ENCODE data around the gene PPIP5K1. TPM values are rescaled to one million over a fixed set of nuclear protein-coding genes. Genes with fewer than 3 reads are reported as not detected.

Gene PPIP5K1
- polyA plus RNA-seq, 1 donor (not counting 4 experiments of a cell fraction or from before 2014, with no cell fraction given): 52.9 TPM

DNA sequence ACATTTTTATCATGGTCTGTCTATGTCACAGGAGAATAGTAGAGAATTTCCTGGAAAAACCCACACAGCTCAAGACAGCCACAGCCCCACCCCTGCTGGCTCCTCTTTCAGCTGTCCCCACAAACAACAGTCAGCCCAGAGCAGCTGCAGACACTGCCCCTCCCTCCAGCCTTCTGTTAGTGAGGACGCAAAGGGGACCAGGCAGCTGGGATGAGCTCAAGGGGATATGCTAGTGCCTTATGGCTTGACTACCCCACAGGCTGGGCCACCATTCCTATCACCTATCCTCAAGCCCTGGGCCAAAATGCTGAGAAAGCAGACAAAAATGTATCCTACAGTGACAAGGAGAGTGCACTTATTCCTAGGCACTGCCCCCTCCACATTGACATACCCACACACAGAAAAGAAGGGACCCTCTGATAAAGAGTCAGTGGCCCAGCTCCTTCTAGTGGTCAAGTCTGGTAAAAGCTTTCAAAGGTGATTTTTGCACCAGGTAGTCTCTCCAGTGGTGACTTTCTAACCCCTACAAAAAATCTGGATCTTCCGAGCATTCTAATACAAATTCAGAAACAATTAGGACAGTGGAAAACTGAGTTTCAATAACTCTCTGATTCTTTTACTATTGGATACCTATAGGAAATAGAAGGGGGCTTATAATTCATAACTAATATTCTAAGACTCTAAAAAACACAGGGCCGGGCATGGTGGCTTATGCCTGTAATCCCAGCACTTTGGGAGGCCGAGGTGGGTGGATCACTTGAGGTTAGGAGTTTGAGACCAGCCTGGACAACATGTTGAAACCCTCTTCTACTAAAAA is 75.6 kb downstream of the PPIP5K1 start:
- H3K79me2 ChIP-seq (ENCODE audit: control insufficient read depth, insufficient read depth, low read length): no peaks in the 10 kb centered on the region
- no peak overlapping the region for H2AFZ ChIP-seq (ENCODE audit: control insufficient read depth, low read length)
- no peak overlapping the region for H3K27ac ChIP-seq (ENCODE audit: control insufficient read depth, insufficient read depth, low read length)
- peaks cover 40% of the 10 kb centered on the region for H3K27me3 ChIP-seq (ENCODE audit: control insufficient read depth, extremely low read depth, insufficient read depth, low read length)
- H3K9ac ChIP-seq (ENCODE audit: control insufficient read depth, extremely low read depth, insufficient read depth, low read length): no peak overlapping the region
- H3K9me1 ChIP-seq (ENCODE audit: control insufficient read depth, extremely low read depth, insufficient read depth, low read length): no peaks in the 10 kb centered on the region
- FAIRE-seq (no peak), DNase-seq (ENCODE audit: low read depth, low spot score) (no peak)
- H3K4me1 ChIP-seq (ENCODE audit: control insufficient read depth, extremely low read depth, insufficient read depth, low read length): peaks cover 11% of the 10 kb centered on the region
- no peak overlapping the region for H3K4me2 ChIP-seq (ENCODE audit: control insufficient read depth, extremely low read depth, insufficient read depth, low read depth, low read length)
- TF ChIP-seq EZH2 (IDR thresholded peaks at IDR 0.05; ENCODE audit: low read length): no peak
- TF ChIP-seq, protein P1, sequence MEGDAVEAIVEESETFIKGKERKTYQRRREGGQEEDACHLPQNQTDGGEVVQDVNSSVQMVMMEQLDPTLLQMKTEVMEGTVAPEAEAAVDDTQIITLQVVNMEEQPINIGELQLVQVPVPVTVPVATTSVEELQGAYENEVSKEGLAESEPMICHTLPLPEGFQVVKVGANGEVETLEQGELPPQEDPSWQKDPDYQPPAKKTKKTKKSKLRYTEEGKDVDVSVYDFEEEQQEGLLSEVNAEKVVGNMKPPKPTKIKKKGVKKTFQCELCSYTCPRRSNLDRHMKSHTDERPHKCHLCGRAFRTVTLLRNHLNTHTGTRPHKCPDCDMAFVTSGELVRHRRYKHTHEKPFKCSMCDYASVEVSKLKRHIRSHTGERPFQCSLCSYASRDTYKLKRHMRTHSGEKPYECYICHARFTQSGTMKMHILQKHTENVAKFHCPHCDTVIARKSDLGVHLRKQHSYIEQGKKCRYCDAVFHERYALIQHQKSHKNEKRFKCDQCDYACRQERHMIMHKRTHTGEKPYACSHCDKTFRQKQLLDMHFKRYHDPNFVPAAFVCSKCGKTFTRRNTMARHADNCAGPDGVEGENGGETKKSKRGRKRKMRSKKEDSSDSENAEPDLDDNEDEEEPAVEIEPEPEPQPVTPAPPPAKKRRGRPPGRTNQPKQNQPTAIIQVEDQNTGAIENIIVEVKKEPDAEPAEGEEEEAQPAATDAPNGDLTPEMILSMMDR (optimal IDR thresholded peaks at IDR 0.05 in 1 of 3, IDR thresholded peaks at IDR 0.05 in 1 of 3, conservative IDR thresholded peaks at IDR 0.05 in 1 of 3; ENCODE audit: extremely low read depth in 1 of 3, insufficient read depth in 2 of 3, low read length in 3 of 3): peak; percentile 39 to 65 (median 56)
- dilution Hi-C loops (cut with MboI; ENCODE audit: extremely low pct_ligation_motif_present, low sequenced_read_pairs): no loop called here
- H3K4me3 ChIP-seq (ENCODE audit: control insufficient read depth in 2 of 3, extremely low read depth in 1 of 3, insufficient read depth in 2 of 3, low read depth in 1 of 3, low read length in 3 of 3): no peak overlapping the region
- no peaks in the 10 kb centered on the region for H3K36me3 ChIP-seq (ENCODE audit: control insufficient read depth in 2 of 2, extremely low read depth in 1 of 2, insufficient read depth in 2 of 2, low read length in 2 of 2)
- no peaks in the 10 kb centered on the region for H3K9me3 ChIP-seq (ENCODE audit: control insufficient read depth, low read depth, low read length)
- H4K20me1 ChIP-seq (ENCODE audit: control insufficient read depth, extremely low read depth, insufficient read depth, low read length): no peaks in the 10 kb centered on the region

DNA sequence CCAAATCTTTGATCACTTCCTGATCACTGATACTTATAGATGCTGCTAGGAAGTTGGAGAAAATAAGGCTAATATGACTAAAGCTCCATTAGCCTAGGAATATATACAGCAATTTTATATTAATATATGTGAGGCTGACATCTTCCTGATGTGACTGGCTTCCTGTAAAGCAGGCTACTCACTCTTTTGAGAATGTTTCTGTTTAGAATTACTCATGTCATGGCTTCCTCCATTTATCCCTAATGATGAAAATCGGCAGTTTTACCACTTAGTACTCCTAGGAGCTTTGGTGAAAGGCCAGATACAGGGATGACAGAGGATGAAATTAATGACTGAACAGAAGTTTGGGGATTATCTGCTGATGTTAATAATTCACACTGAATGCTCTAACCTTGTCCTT is 76.5 kb downstream of the PPIP5K1 start:
- no peak overlapping the region for H2AFZ ChIP-seq (ENCODE audit: control insufficient read depth, low read length)
- DNase-seq (ENCODE audit: low read depth, low spot score) (no peak), FAIRE-seq (no peak)
- no peaks in the 10 kb centered on the region for H3K79me2 ChIP-seq (ENCODE audit: control insufficient read depth, insufficient read depth, low read length)
- dilution Hi-C loops (cut with MboI; ENCODE audit: extremely low pct_ligation_motif_present, low sequenced_read_pairs): no loop called here
- no peak overlapping the region for H3K9ac ChIP-seq (ENCODE audit: control insufficient read depth, extremely low read depth, insufficient read depth, low read length)
- no peaks in the 10 kb centered on the region for H3K9me3 ChIP-seq (ENCODE audit: control insufficient read depth, low read depth, low read length)
- no peaks in the 10 kb centered on the region for H3K9me1 ChIP-seq (ENCODE audit: control insufficient read depth, extremely low read depth, insufficient read depth, low read length)
- H3K27me3 ChIP-seq (ENCODE audit: control insufficient read depth, extremely low read depth, insufficient read depth, low read length): peaks cover 31% of the 10 kb centered on the region
- no peaks in the 10 kb centered on the region for H4K20me1 ChIP-seq (ENCODE audit: control insufficient read depth, extremely low read depth, insufficient read depth, low read length)
- no peak for TF ChIP-seq EZH2 (IDR thresholded peaks at IDR 0.05; ENCODE audit: low read length)
- TF ChIP-seq, protein P1 (optimal IDR thresholded peaks at IDR 0.05 in 1 of 3, IDR thresholded peaks at IDR 0.05 in 1 of 3, conservative IDR thresholded peaks at IDR 0.05 in 1 of 3; ENCODE audit: extremely low read depth in 1 of 3, insufficient read depth in 2 of 3, low read length in 3 of 3): no peak
- peaks cover 11% of the 10 kb centered on the region for H3K4me1 ChIP-seq (ENCODE audit: control insufficient read depth, extremely low read depth, insufficient read depth, low read length)
- no peaks in the 10 kb centered on the region for H3K36me3 ChIP-seq (ENCODE audit: control insufficient read depth in 2 of 2, extremely low read depth in 1 of 2, insufficient read depth in 2 of 2, low read length in 2 of 2)
- H3K4me2 ChIP-seq (ENCODE audit: control insufficient read depth, extremely low read depth, insufficient read depth, low read depth, low read length): no peak overlapping the region
- H3K27ac ChIP-seq (ENCODE audit: control insufficient read depth, insufficient read depth, low read length): no peak overlapping the region
- H3K4me3 ChIP-seq (ENCODE audit: control insufficient read depth in 2 of 3, extremely low read depth in 1 of 3, insufficient read depth in 2 of 3, low read depth in 1 of 3, low read length in 3 of 3): no peak overlapping the region
